HepG2 (cell line): ENCODE measurements around the gene TBC1D20. TPM values are rescaled to one million over a fixed set of nuclear protein-coding genes. Genes with fewer than 3 reads are reported as not detected.

ENCODE experiments used
- BRCA1 ChIP-seq: sonication (generic); formaldehyde crosslinking; IDR thresholded peaks from 2 replicates; pipeline ENCODE4 v1.4.0; 2020; ENCODE audit warnings: missing genetic modification reagents
- DZIP1 ChIP-seq: sonication (generic); formaldehyde crosslinking; IDR thresholded peaks from 2 replicates; pipeline ENCODE4 v1.5.0; 2020; ENCODE audit warnings: mild to moderate bottlenecking, missing genetic modification reagents
- HCFC1 ChIP-seq: fragments of 150-350 bp; IDR thresholded peaks from 2 replicates; pipeline ENCODE4 v1.6.1; 2014; ENCODE audit warnings: low read depth, low read length
- HINFP ChIP-seq: sonication (generic); formaldehyde crosslinking; IDR thresholded peaks from 2 replicates; pipeline ENCODE4 v1.4.0; 2020; ENCODE audit warnings: low read depth, mild to moderate bottlenecking, missing genetic modification reagents
- HMGXB4 ChIP-seq, 2 experiments: sonication (generic) in 1 of 2; formaldehyde crosslinking in 1 of 2; IDR thresholded peaks; 2 replicates each; pipeline versions ENCODE4 v1.4.0 to v1.6.1; 2018 to 2020; ENCODE audit warnings: missing genetic modification reagents in 2 of 2, borderline replicate concordance in 1 of 2, low read depth in 1 of 2, mild to moderate bottlenecking in 1 of 2, missing biosample characterization in 1 of 2
- IRF2 ChIP-seq: IDR thresholded peaks from 2 replicates; pipeline ENCODE4 v1.6.1; 2018; ENCODE audit warnings: missing genetic modification reagents, missing compliant biosample characterization
- IRF9 ChIP-seq: sonication (generic); formaldehyde crosslinking; IDR thresholded peaks from 2 replicates; pipeline ENCODE4 v1.8.0; 2022; ENCODE audit warnings: missing genetic modification reagents, mild to moderate bottlenecking, borderline replicate concordance
- MAFF ChIP-seq: IDR thresholded peaks from 2 replicates; pipeline ENCODE4 v1.6.1; 2011; ENCODE audit warnings: low read depth, low read length, improper control_type of control experiment
- MAZ ChIP-seq, 2 experiments: sonication (generic) in 1 of 2; formaldehyde crosslinking in 1 of 2; IDR thresholded peaks; 2 replicates each; pipeline versions ENCODE4 v1.5.0 to v1.6.1; 2012 to 2020; ENCODE audit warnings: low read depth in 2 of 2, mild to moderate bottlenecking in 2 of 2, borderline replicate concordance in 1 of 2, improper control_type of control experiment in 1 of 2, low read length in 1 of 2, missing genetic modification reagents in 1 of 2, moderate library complexity in 1 of 2
- POGZ ChIP-seq: sonication (generic); formaldehyde crosslinking; IDR thresholded peaks from 2 replicates; pipeline ENCODE4 v1.4.0; 2020; ENCODE audit warnings: mild to moderate bottlenecking, missing genetic modification reagents
- PPARG ChIP-seq: conservative IDR thresholded peaks from 2 replicates; pipeline ENCODE4 v1.6.1; 2016; ENCODE audit warnings: missing biosample characterization, missing genetic modification reagents
- SOX6 ChIP-seq, 2 experiments: fragments of 450-650 bp in 1 of 2; sonication (generic) in 1 of 2; formaldehyde crosslinking in 1 of 2; IDR thresholded peaks; 2 replicates each; pipeline versions ENCODE4 v1.4.0 to v1.6.1; 2017 to 2020; ENCODE audit warnings: antibody characterized with exemption in 1 of 2, mild to moderate bottlenecking in 1 of 2, missing genetic modification reagents in 1 of 2
- TOPORS ChIP-seq: sonication (generic); formaldehyde crosslinking; IDR thresholded peaks from 2 replicates; pipeline ENCODE4 v1.8.0; 2023; ENCODE audit warnings: mild to moderate bottlenecking, missing genetic modification reagents
- ZNF577 ChIP-seq: sonication (generic); formaldehyde crosslinking; IDR thresholded peaks from 2 replicates; pipeline ENCODE4 v1.4.0; 2020; ENCODE audit warnings: mild to moderate bottlenecking, low read depth, missing genetic modification reagents, borderline replicate concordance
- ZNF691 ChIP-seq: sonication (generic); formaldehyde crosslinking; IDR thresholded peaks from 2 replicates; pipeline ENCODE4 v1.4.0; 2020; ENCODE audit warnings: missing genetic modification reagents, low read depth, mild to moderate bottlenecking, borderline replicate concordance
- ZUFSP ChIP-seq: sonication (generic); formaldehyde crosslinking; IDR thresholded peaks from 2 replicates; pipeline ENCODE4 v1.9.0; 2021; ENCODE audit warnings: missing genetic modification reagents, mild to moderate bottlenecking, borderline replicate concordance
- polyA plus RNA-seq, 8 experiments: library from polyadenylated mRNA; depleted of rRNA in 3 of 8; stranded (reverse) in 7 of 8; unstranded in 1 of 8; fragments of >200 nt; fragmentation: Illumina TruSeq in 4 of 8; extraction: Trizol in 4 of 8; gene quantifications; 2 replicates each; pipeline versions ENCODE4 v1.2.1 to v1.2.3, GENCODE V29; 2011 to 2016; ENCODE audit warnings: low read depth in 4 of 8, missing spikeins in 1 of 8, mixed read lengths in 1 of 8; ENCODE audit not compliant: insufficient read depth in 1 of 8
- total RNA-seq, 5 experiments: library from RNA; depleted of rRNA; stranded (reverse); fragments of >200 nt; fragmentation: Illumina TruSeq; extraction: Trizol; gene quantifications; 2 replicates each; pipeline ENCODE4 v1.2.3, GENCODE V29; 2016; ENCODE audit warnings: low read depth in 1 of 5

The TBC1D20 gene
- total and polyA plus RNA-seq, 2 of the 13 experiments (the other 11 are each of a cell fraction or from before 2014, with no cell fraction given), result 36.6 to 47.1 TPM

GRCh38 chr20:401682-402495 lies 60.4 kb downstream of the TBC1D20 start (continued):
- no peak for TF ChIP-seq ZUFSP (CRISPR knock-in tag)
- TF ChIP-seq PPARG (CRISPR knock-in tag), result peak; percentile 70
- TF ChIP-seq ZNF577, result no peak
- peak; percentile 86 for TF ChIP-seq MAFF
- TF ChIP-seq BRCA1, result no peak
- TF ChIP-seq TOPORS (CRISPR knock-in tag), result 0 out of 2 replicates have a peak, but pooled peaks have one; percentile 51
- peak; percentile 79 for TF ChIP-seq HINFP (CRISPR knock-in tag)
- no peak for TF ChIP-seq HCFC1
- no peak for TF ChIP-seq DZIP1 (CRISPR knock-in tag)
- no peak for TF ChIP-seq MAZ (IDR thresholded peaks at IDR 0.05; ENCODE audit: borderline replicate concordance, low read depth, low read length)
- TF ChIP-seq MAZ (CRISPR knock-in tag; IDR thresholded peaks at IDR 0.05; ENCODE audit: low read depth), result peak; percentile 58; the same call in 1 of the 2 replicates
- TF ChIP-seq IRF9 (CRISPR knock-in tag), result no peak; the same call in 1 of the 2 replicates
- TF ChIP-seq POGZ (CRISPR knock-in tag), result peak; percentile 68
- TF ChIP-seq IRF2 (CRISPR knock-in tag), result peak; percentile 98
- TF ChIP-seq SOX6 (IDR thresholded peaks at IDR 0.05), result no peak
- peak; percentile 97 for TF ChIP-seq SOX6 (CRISPR knock-in tag; IDR thresholded peaks at IDR 0.05)
- peak; percentile 5 to 78; a peak in 3 of 4 replicates for TF ChIP-seq HMGXB4 (CRISPR knock-in tag; IDR thresholded peaks at IDR 0.05; ENCODE audit: borderline replicate concordance in 1 of 2, low read depth in 1 of 2)
- TF ChIP-seq ZNF691 (CRISPR knock-in tag), result 0 out of 2 replicates have a peak, but pooled peaks have one; percentile 26
